Muscle of leg (tissue), 11 donors: ENCODE data around the gene SH3GL3. TPM values are rescaled to one million over a fixed set of nuclear protein-coding genes. Genes with fewer than 3 reads are reported as not detected.

ENCODE experiments used
- DNase-seq: peaks from one replicate; pipeline ENCODE4 v3.0.0; 2013
- H3K27ac ChIP-seq: one replicate; pipeline ENCODE4 v1.5.1; 2013; ENCODE audit warnings: mild to moderate bottlenecking, low read length, control low read depth
- H3K27me3 ChIP-seq: one replicate; pipeline ENCODE4 v1.6.1; 2013; ENCODE audit warnings: low read length; ENCODE audit not compliant: control insufficient read depth, insufficient read depth
- H3K36me3 ChIP-seq: one replicate; pipeline ENCODE4 v1.6.1; 2013; ENCODE audit warnings: low read length; ENCODE audit not compliant: control insufficient read depth, insufficient read depth
- H3K4me1 ChIP-seq: one replicate; pipeline ENCODE4 v1.6.1; 2013; ENCODE audit warnings: low read length; ENCODE audit not compliant: control insufficient read depth, insufficient read depth
- H3K4me3 ChIP-seq: one replicate; pipeline ENCODE4 v1.5.1; 2013; ENCODE audit warnings: low read length, control low read depth
- H3K9me3 ChIP-seq: replicated peaks from 2 replicates; pipeline ENCODE4 v1.6.1; 2013; ENCODE audit warnings: low read depth, low read length; ENCODE audit not compliant: control insufficient read depth
- WGBS: methylation state at CpG from one replicate; pipeline ENCODE4 v1.1.5; 2013; ENCODE audit warnings: missing lambda C conversion rate; ENCODE audit not compliant: insufficient coverage; 5-methylcytosine and 5-hydroxymethylcytosine counted together
- polyA plus RNA-seq, 8 donors: library from polyadenylated mRNA; unstranded; fragments of 120-200 nt; gene quantifications; one replicate each; pipeline versions ENCODE4 v1.2.1 to v1.2.3, GENCODE V29; 2013; ENCODE audit warnings: inconsistent platforms in 1 of 8, low replicate concordance in 1 of 8; ENCODE audit not compliant: insufficient read length in 8 of 8, insufficient read depth in 1 of 8
- total RNA-seq: library from RNA; stranded (reverse); fragments of 120-200 nt; gene quantifications from one replicate; pipeline ENCODE4 v1.2.4, GENCODE V29; 2013

Gene SH3GL3
- total and polyA plus RNA-seq, 9 donors = 3.6 to 11.2 (median 7.1) TPM

GRCh38 chr15:83431521-83431920 is 15.6 kb upstream of the SH3GL3 start:
- Histone ChIP-seq H3K4me1 (no peaks in the 10 kb centered on the region), H3K36me3 (no peaks in the 10 kb centered on the region), H3K27ac (no peak overlapping the region), H3K9me3 (peaks cover 2% of the 10 kb centered on the region), H3K4me3 (no peak overlapping the region), H3K27me3 (no peaks in the 10 kb centered on the region)
- no peak for DNase-seq
- WGBS = 23% methylated on average over 2 of the region's 2 CpGs

GRCh38 chr15:83435202-83435601 is 11.9 kb upstream of the SH3GL3 start:
- Histone ChIP-seq H3K4me3 (no peak overlapping the region), H3K9me3 (no peaks in the 10 kb centered on the region), H3K27ac (no peak overlapping the region), H3K4me1 (peaks cover 3% of the 10 kb centered on the region), H3K27me3 (no peaks in the 10 kb centered on the region), H3K36me3 (no peaks in the 10 kb centered on the region)
- 50% methylated on average over 1 of the region's 8 CpGs for WGBS
- no peak for DNase-seq

GRCh38 chr15:83435782-83436181 is 11.4 kb upstream of the SH3GL3 start:
- no peak for DNase-seq
- Histone ChIP-seq H3K27me3 (no peaks in the 10 kb centered on the region), H3K4me1 (peaks cover 3% of the 10 kb centered on the region), H3K36me3 (no peaks in the 10 kb centered on the region), H3K9me3 (no peaks in the 10 kb centered on the region), H3K4me3 (no peak overlapping the region), H3K27ac (no peak overlapping the region)
- WGBS = 90% methylated on average over 6 of the region's 8 CpGs

GRCh38 chr15:83436513-83437158 is 10.5 kb upstream of the SH3GL3 start:
- Histone ChIP-seq H3K27ac (no peak overlapping the region), H3K4me3 (no peak overlapping the region), H3K27me3 (no peaks in the 10 kb centered on the region), H3K9me3 (no peaks in the 10 kb centered on the region), H3K36me3 (no peaks in the 10 kb centered on the region), H3K4me1 (peaks cover 3% of the 10 kb centered on the region)
- 0% methylated on average over 4 of the region's 6 CpGs for WGBS
- DNase-seq = peak; percentile 67

GRCh38 chr15:83443076-83443847 is 3.9 kb upstream of the SH3GL3 start:
- H3K36me3 ChIP-seq = no peaks in the 10 kb centered on the region
- WGBS = 92% methylated on average over 2 of the region's 5 CpGs
- H3K9me3 ChIP-seq = no peaks in the 10 kb centered on the region
- H3K27ac ChIP-seq = no peak overlapping the region
- H3K4me3 ChIP-seq = no peak overlapping the region
- DNase-seq = no peak
- peaks cover 22% of the 10 kb centered on the region for H3K27me3 ChIP-seq
- peaks cover 19% of the 10 kb centered on the region for H3K4me1 ChIP-seq

GRCh38 chr15:83444936-83445335 is 2.2 kb upstream of the SH3GL3 start:
- no peak overlapping the region for H3K27ac ChIP-seq
- H3K36me3 ChIP-seq = no peaks in the 10 kb centered on the region
- H3K9me3 ChIP-seq = no peaks in the 10 kb centered on the region
- no peak for DNase-seq
- H3K4me1 ChIP-seq = peaks cover 16% of the 10 kb centered on the region
- H3K4me3 ChIP-seq = no peak overlapping the region
- H3K27me3 ChIP-seq = peaks cover 34% of the 10 kb centered on the region

- DNase-seq = peak; percentile 61
- 20% methylated on average over 2 of the region's 5 CpGs for WGBS
- Histone ChIP-seq H3K27ac (no peak overlapping the region), H3K36me3 (no peaks in the 10 kb centered on the region), H3K27me3 (peaks cover 34% of the 10 kb centered on the region), H3K4me1 (peaks cover 16% of the 10 kb centered on the region), H3K4me3 (no peak overlapping the region), H3K9me3 (no peaks in the 10 kb centered on the region)
Measured at GRCh38 chr15:83445643-83446042, 1.5 kb upstream of the SH3GL3 start.

- DNase-seq = no peak
- H3K36me3 ChIP-seq = no peaks in the 10 kb centered on the region
- H3K4me3 ChIP-seq = no peak overlapping the region
- no peaks in the 10 kb centered on the region for H3K9me3 ChIP-seq
- no peak overlapping the region for H3K27ac ChIP-seq
- H3K27me3 ChIP-seq = peaks cover 34% of the 10 kb centered on the region
- H3K4me1 ChIP-seq = peaks cover 16% of the 10 kb centered on the region
- WGBS = 56% methylated on average over 9 of the region's 14 CpGs
Measured at GRCh38 chr15:83446417-83446816, 724 bp upstream of the SH3GL3 start.

GRCh38 chr15:83449250-83449671 is 2.1 kb downstream of the SH3GL3 start:
- DNase-seq = no peak
- H3K27me3 ChIP-seq = peaks cover 34% of the 10 kb centered on the region
- H3K4me1 ChIP-seq = peaks cover 16% of the 10 kb centered on the region
- no peak overlapping the region for H3K27ac ChIP-seq
- no peaks in the 10 kb centered on the region for H3K36me3 ChIP-seq
- H3K4me3 ChIP-seq = no peak overlapping the region
- H3K9me3 ChIP-seq = no peaks in the 10 kb centered on the region
- 33% methylated on average over 1 of the region's 3 CpGs for WGBS

- peaks cover 16% of the 10 kb centered on the region for H3K4me1 ChIP-seq
- H3K36me3 ChIP-seq = no peaks in the 10 kb centered on the region
- H3K27ac ChIP-seq = no peak overlapping the region
- no peak overlapping the region for H3K4me3 ChIP-seq
- WGBS = 80% methylated on average over 1 of the region's 3 CpGs
- no peaks in the 10 kb centered on the region for H3K9me3 ChIP-seq
- peak; percentile 26 for DNase-seq
- H3K27me3 ChIP-seq = peaks cover 33% of the 10 kb centered on the region
Measured at GRCh38 chr15:83449937-83450506, 2.9 kb downstream of the SH3GL3 start.
